Liver (tissue), 9 donors: Measurements from ENCODE around the gene KCNC2. TPM values are rescaled to one million over a fixed set of nuclear protein-coding genes. Genes with fewer than 3 reads are reported as not detected.

Experiments used
- DNase-seq: peaks from one replicate; pipeline ENCODE4 v3.0.0-alpha.2; 2017; ENCODE audit warnings: low spot score
- H3K27ac ChIP-seq, 2 donors: one replicate each; pipeline ENCODE4 v1.7.0; 2013; ENCODE audit warnings: inconsistent platforms in 2 of 2, low read length in 2 of 2, control low read depth in 1 of 2, low read depth in 1 of 2, mild to moderate bottlenecking in 1 of 2
- H3K27me3 ChIP-seq, 4 donors: one replicate each; pipeline versions ENCODE4 v1.6.1 to v1.7.0; 2013; ENCODE audit warnings: low read length in 3 of 4, inconsistent platforms in 1 of 4, mild to moderate bottlenecking in 1 of 4, moderate library complexity in 1 of 4; ENCODE audit not compliant: control insufficient read depth in 4 of 4, insufficient read depth in 4 of 4
- H3K36me3 ChIP-seq, 4 donors: one replicate each; pipeline versions ENCODE4 v1.6.1 to v1.7.0; 2013; ENCODE audit warnings: low read length in 3 of 4, mild to moderate bottlenecking in 3 of 4, low read depth in 1 of 4, moderate library complexity in 1 of 4; ENCODE audit not compliant: control insufficient read depth in 4 of 4, insufficient read depth in 3 of 4
- H3K4me1 ChIP-seq, 4 donors: one replicate each; pipeline versions ENCODE4 v1.6.1 to v1.7.0; 2013; ENCODE audit warnings: low read length in 3 of 4, mild to moderate bottlenecking in 3 of 4, moderate library complexity in 1 of 4; ENCODE audit not compliant: control insufficient read depth in 4 of 4, insufficient read depth in 4 of 4
- H3K4me3 ChIP-seq, 3 donors: one replicate each; pipeline versions ENCODE4 v1.6.1 to v1.7.0; 2013; ENCODE audit warnings: low read length in 3 of 3, control low read depth in 1 of 3, low read depth in 1 of 3, mild to moderate bottlenecking in 1 of 3
- H3K9ac ChIP-seq, 2 donors: one replicate each; pipeline ENCODE4 v1.7.0; 2013; ENCODE audit warnings: low read length in 2 of 2, mild to moderate bottlenecking in 2 of 2, moderate library complexity in 2 of 2, control low read depth in 1 of 2, low read depth in 1 of 2
- H3K9me3 ChIP-seq, 4 donors: one replicate each; pipeline versions ENCODE4 v1.6.1 to v1.7.0; 2013; ENCODE audit warnings: low read length in 3 of 4; ENCODE audit not compliant: control insufficient read depth in 4 of 4
- EGR1 ChIP-seq, 2 donors: IDR thresholded peaks; 2 replicates each; pipeline ENCODE4 v1.6.1; 2016 to 2018; ENCODE audit warnings: antibody characterized with exemption in 2 of 2, low read depth in 2 of 2
- FOXA1 ChIP-seq: IDR thresholded peaks from 2 replicates; pipeline ENCODE4 v1.6.1; 2016; ENCODE audit warnings: antibody characterized with exemption
- FOXA2 ChIP-seq: IDR thresholded peaks from 2 replicates; pipeline ENCODE4 v1.6.1; 2016; ENCODE audit warnings: antibody characterized with exemption
- GABPA ChIP-seq, 2 donors: IDR thresholded peaks in 1 of 2; conservative IDR thresholded peaks in 1 of 2; 2 replicates each; pipeline ENCODE4 v1.6.1; 2016; ENCODE audit warnings: antibody characterized with exemption in 2 of 2, mild to moderate bottlenecking in 1 of 2, moderate library complexity in 1 of 2
- HNF4A ChIP-seq, 2 donors: conservative IDR thresholded peaks; 2 replicates each; pipeline ENCODE4 v1.6.1; 2016; ENCODE audit warnings: antibody characterized with exemption in 2 of 2, mild to moderate bottlenecking in 2 of 2
- HNF4G ChIP-seq: IDR thresholded peaks from 2 replicates; pipeline ENCODE4 v1.6.1; 2016; ENCODE audit warnings: antibody characterized with exemption
- JUND ChIP-seq, 2 donors: IDR thresholded peaks; 2 replicates each; pipeline ENCODE4 v1.6.1; 2016; ENCODE audit warnings: antibody characterized with exemption in 2 of 2
- NR2F2 ChIP-seq: IDR thresholded peaks from 2 replicates; pipeline ENCODE4 v1.6.1; 2016; ENCODE audit warnings: antibody characterized with exemption
- RAD21 ChIP-seq, 2 donors: IDR thresholded peaks; 2 replicates each; pipeline ENCODE4 v1.6.1; 2016; ENCODE audit warnings: antibody characterized with exemption in 2 of 2, mild to moderate bottlenecking in 2 of 2
- RXRA ChIP-seq, 2 donors: IDR thresholded peaks; 2 replicates each; pipeline ENCODE4 v1.6.1; 2017 to 2018; ENCODE audit warnings: antibody characterized with exemption in 2 of 2, mild to moderate bottlenecking in 1 of 2
- SP1 ChIP-seq: IDR thresholded peaks from 2 replicates; pipeline ENCODE4 v1.6.1; 2018; ENCODE audit warnings: antibody characterized with exemption, mild to moderate bottlenecking
- TAF1 ChIP-seq: conservative IDR thresholded peaks from 2 replicates; pipeline ENCODE4 v1.6.1; 2016; ENCODE audit warnings: antibody characterized with exemption, mild to moderate bottlenecking
- YY1 ChIP-seq: IDR thresholded peaks from 2 replicates; pipeline ENCODE4 v1.6.1; 2016; ENCODE audit warnings: antibody characterized with exemption, mild to moderate bottlenecking
- WGBS: extraction: QIAGEN DNeasy Blood & Tissue Kit; methylation state at CpG from one replicate; pipeline ENCODE4 v1.1.7; 2013; 5-methylcytosine and 5-hydroxymethylcytosine counted together
- polyA plus RNA-seq, 2 donors: library from polyadenylated mRNA; stranded (reverse) in 1 of 2; unstranded in 1 of 2; fragments of 200-250 nt in 1 of 2; fragments of >200 nt in 1 of 2; fragmentation: Nextera tagmentation in 1 of 2; extraction: Ambion mirVana in 1 of 2; gene quantifications; one replicate each; pipeline versions ENCODE4 v1.2.1 to v1.2.3, GENCODE V29; 2013 to 2015
- total RNA-seq, 2 donors: library from RNA; depleted of rRNA; stranded (reverse); fragments of >200 nt; gene quantifications; one replicate each; pipeline ENCODE4 v1.2.3, GENCODE V29; 2014
- TF ChIP-seq, protein P1 (sequence below): fragments of 150-350 bp; IDR thresholded peaks from 2 replicates; pipeline ENCODE4 v1.5.1; 2017; ENCODE audit warnings: improper control_type of control experiment, low read depth, low read length; ENCODE audit not compliant: missing input control
- TF ChIP-seq, protein P2 (sequence below): IDR thresholded peaks from 2 replicates; pipeline ENCODE4 v1.6.1; 2016; ENCODE audit warnings: antibody characterized with exemption
- TF ChIP-seq, protein P3 (sequence below): IDR thresholded peaks from 2 replicates; pipeline ENCODE4 v1.6.1; 2016; ENCODE audit warnings: antibody characterized with exemption, mild to moderate bottlenecking
- donor health status: healthy.
- donor health status: healthy.
- donor health status: healthy.
- donor health status: healthy.
- donor health status: healthy.

Gene KCNC2
- total and polyA plus RNA-seq, 4 donors = under 0.01 to 0.02 TPM; not detected in 2

DNA sequence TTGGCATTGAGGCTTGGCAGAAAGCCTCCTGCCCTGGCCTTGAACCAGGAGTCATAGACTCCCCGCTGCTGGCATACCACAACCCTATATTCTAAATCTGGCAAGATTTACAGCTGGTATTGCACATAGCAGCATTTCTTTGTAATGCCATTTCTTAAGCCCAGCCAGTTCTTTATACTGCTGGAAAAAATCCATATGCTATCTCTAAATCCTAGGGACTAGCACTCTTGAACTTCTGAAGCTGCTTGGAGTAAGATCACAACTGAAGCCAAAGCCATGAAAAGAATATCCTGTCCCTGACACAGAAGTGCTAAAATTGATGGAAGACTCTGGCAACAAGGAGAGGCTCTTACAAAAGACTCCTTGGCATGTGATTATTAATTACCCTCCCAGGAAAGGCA, 89.3 kb downstream of the KCNC2 start:
- 75% methylated on average over 1 of the region's 1 CpG for WGBS
- Histone ChIP-seq H3K27me3 (no peaks in the 10 kb centered on the region), H3K4me3 (no peak overlapping the region), H3K4me1 (no peaks in the 10 kb centered on the region), H3K9me3 (peaks cover 0 to 2% (median 0%) of the 10 kb centered on the region in 4 donors), H3K36me3 (no peaks in the 10 kb centered on the region), H3K27ac (no peak overlapping the region), H3K9ac (no peak overlapping the region)
- no peak for DNase-seq
- no peak for TF ChIP-seq HNF4A (conservative IDR thresholded peaks at IDR 0.05)
- TF ChIP-seq SP1 = no peak

DNA sequence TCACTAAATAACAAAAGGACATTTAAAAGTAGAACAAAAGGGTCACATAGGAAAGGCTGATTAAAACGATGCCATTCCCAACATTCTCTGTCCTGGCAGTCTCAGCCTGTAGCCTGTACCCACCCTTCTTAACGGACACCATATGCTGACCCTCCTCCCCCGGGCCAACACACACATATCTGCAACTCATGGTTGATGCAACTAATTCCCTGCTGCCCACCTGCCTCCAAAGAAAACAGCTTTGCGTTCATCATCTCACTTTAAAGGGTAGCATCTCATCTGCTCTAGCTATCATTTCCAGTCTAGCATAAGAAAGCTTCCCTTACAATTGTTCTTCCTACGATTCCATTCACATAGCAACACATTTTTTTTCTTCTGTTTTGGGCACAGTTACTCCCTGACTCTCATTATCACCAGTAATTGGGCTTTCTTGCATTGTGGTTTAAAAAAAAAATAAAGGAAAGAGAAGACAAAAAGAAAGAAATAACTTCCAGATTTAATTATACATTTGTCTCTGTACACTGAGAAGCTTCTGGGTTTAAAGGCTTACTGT, 92.9 kb downstream of the KCNC2 start:
- no peaks in the 10 kb centered on the region for H3K27me3 ChIP-seq
- TF ChIP-seq RAD21 (IDR thresholded peaks at IDR 0.05) (no peak), JUND (IDR thresholded peaks at IDR 0.05) (no peak), FOXA2 (no peak), YY1 (no peak), SP1 (no peak), HNF4A (conservative IDR thresholded peaks at IDR 0.05) (no peak), TAF1 (no peak), NR2F2 (no peak), EGR1 (IDR thresholded peaks at IDR 0.05; ENCODE audit: low read depth in 2 of 2) (no peak), HNF4G (no peak), FOXA1 (no peak), GABPA (IDR thresholded peaks at IDR 0.05 in 1 of 2, conservative IDR thresholded peaks at IDR 0.05 in 1 of 2) (no peak), RXRA (IDR thresholded peaks at IDR 0.05) (no peak)
- TF ChIP-seq, protein P1, sequence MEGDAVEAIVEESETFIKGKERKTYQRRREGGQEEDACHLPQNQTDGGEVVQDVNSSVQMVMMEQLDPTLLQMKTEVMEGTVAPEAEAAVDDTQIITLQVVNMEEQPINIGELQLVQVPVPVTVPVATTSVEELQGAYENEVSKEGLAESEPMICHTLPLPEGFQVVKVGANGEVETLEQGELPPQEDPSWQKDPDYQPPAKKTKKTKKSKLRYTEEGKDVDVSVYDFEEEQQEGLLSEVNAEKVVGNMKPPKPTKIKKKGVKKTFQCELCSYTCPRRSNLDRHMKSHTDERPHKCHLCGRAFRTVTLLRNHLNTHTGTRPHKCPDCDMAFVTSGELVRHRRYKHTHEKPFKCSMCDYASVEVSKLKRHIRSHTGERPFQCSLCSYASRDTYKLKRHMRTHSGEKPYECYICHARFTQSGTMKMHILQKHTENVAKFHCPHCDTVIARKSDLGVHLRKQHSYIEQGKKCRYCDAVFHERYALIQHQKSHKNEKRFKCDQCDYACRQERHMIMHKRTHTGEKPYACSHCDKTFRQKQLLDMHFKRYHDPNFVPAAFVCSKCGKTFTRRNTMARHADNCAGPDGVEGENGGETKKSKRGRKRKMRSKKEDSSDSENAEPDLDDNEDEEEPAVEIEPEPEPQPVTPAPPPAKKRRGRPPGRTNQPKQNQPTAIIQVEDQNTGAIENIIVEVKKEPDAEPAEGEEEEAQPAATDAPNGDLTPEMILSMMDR = no peak
- TF ChIP-seq, protein P2, sequence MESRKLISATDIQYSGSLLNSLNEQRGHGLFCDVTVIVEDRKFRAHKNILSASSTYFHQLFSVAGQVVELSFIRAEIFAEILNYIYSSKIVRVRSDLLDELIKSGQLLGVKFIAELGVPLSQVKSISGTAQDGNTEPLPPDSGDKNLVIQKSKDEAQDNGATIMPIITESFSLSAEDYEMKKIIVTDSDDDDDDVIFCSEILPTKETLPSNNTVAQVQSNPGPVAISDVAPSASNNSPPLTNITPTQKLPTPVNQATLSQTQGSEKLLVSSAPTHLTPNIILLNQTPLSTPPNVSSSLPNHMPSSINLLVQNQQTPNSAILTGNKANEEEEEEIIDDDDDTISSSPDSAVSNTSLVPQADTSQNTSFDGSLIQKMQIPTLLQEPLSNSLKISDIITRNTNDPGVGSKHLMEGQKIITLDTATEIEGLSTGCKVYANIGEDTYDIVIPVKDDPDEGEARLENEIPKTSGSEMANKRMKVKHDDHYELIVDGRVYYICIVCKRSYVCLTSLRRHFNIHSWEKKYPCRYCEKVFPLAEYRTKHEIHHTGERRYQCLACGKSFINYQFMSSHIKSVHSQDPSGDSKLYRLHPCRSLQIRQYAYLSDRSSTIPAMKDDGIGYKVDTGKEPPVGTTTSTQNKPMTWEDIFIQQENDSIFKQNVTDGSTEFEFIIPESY = no peak
- TF ChIP-seq, protein P3, sequence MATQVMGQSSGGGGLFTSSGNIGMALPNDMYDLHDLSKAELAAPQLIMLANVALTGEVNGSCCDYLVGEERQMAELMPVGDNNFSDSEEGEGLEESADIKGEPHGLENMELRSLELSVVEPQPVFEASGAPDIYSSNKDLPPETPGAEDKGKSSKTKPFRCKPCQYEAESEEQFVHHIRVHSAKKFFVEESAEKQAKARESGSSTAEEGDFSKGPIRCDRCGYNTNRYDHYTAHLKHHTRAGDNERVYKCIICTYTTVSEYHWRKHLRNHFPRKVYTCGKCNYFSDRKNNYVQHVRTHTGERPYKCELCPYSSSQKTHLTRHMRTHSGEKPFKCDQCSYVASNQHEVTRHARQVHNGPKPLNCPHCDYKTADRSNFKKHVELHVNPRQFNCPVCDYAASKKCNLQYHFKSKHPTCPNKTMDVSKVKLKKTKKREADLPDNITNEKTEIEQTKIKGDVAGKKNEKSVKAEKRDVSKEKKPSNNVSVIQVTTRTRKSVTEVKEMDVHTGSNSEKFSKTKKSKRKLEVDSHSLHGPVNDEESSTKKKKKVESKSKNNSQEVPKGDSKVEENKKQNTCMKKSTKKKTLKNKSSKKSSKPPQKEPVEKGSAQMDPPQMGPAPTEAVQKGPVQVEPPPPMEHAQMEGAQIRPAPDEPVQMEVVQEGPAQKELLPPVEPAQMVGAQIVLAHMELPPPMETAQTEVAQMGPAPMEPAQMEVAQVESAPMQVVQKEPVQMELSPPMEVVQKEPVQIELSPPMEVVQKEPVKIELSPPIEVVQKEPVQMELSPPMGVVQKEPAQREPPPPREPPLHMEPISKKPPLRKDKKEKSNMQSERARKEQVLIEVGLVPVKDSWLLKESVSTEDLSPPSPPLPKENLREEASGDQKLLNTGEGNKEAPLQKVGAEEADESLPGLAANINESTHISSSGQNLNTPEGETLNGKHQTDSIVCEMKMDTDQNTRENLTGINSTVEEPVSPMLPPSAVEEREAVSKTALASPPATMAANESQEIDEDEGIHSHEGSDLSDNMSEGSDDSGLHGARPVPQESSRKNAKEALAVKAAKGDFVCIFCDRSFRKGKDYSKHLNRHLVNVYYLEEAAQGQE = no peak
- 73% methylated on average over 5 of the region's 5 CpGs for WGBS

More for the DNA sequence above, 92.9 kb downstream of the KCNC2 start:
- H3K4me3 ChIP-seq = no peak overlapping the region
- no peaks in the 10 kb centered on the region for H3K36me3 ChIP-seq
- DNase-seq = no peak
- H3K9ac ChIP-seq = no peak overlapping the region
- H3K9me3 ChIP-seq = no peaks in the 10 kb centered on the region
- H3K4me1 ChIP-seq = no peaks in the 10 kb centered on the region
- H3K27ac ChIP-seq = no peak overlapping the region
